Measurements from ENCODE around the gene FOXJ3. TPM values are rescaled to one million over a fixed set of nuclear protein-coding genes. Genes with fewer than 3 reads are reported as not detected.

The FOXJ3 gene
- total and polyA plus RNA-seq, 2 donors (not counting 1 experiment from before 2014, with no cell fraction given): 15.4 to 76.4 TPM

GRCh38 chr1:42183210-42183956 lies 151.7 kb downstream of the FOXJ3 start:
- POLR2A ChIA-PET: no interaction called here
- H3K4me1 ChIP-seq (ENCODE audit: control insufficient read depth in 2 of 2, insufficient read depth in 2 of 2, low read length in 2 of 2): no peaks in the 10 kb centered on the region
- no peak overlapping the region for H3K27ac Mint-ChIP-seq
- H3K27me3 Mint-ChIP-seq: no peaks in the 10 kb centered on the region
- no peaks in the 10 kb centered on the region for H3K9me3 Mint-ChIP-seq (ENCODE audit: insufficient read depth)
- H2AFZ ChIP-seq (ENCODE audit: insufficient read depth, low read depth, low read length, poor library complexity, severe bottlenecking): no peak overlapping the region
- H3K27me3 ChIP-seq (replicated peaks in 1 of 4; ENCODE audit: control extremely low read depth in 1 of 4, control insufficient read depth in 3 of 4, insufficient read depth in 4 of 4, low read length in 3 of 4): no peaks in the 10 kb centered on the region
- no peak overlapping the region for H3K4me2 ChIP-seq (replicated peaks; ENCODE audit: low read depth, low read length, poor library complexity, severe bottlenecking)
- no peaks in the 10 kb centered on the region for H3K9me3 ChIP-seq (ENCODE audit: control extremely low read depth in 1 of 3, control insufficient read depth in 2 of 3, insufficient read depth in 1 of 3, low read length in 2 of 3)
- no peaks in the 10 kb centered on the region for H4K20me1 ChIP-seq (ENCODE audit: control insufficient read depth, insufficient read depth, low read length, poor library complexity, severe bottlenecking)
- no peaks in the 10 kb centered on the region for H3K4me1 Mint-ChIP-seq
- no peak for TF ChIP-seq EZH2 (IDR thresholded peaks at IDR 0.05; ENCODE audit: borderline replicate concordance, insufficient read depth, low read depth, low read length, poor library complexity, severe bottlenecking)
- TF ChIP-seq CTCF (IDR thresholded peaks at IDR 0.05): no peak
- intact Hi-C loops (cut with micrococcal nuclease): no loop called here
- H3K79me2 ChIP-seq (ENCODE audit: control insufficient read depth, insufficient read depth, low read length): no peaks in the 10 kb centered on the region
- CTCF ChIA-PET: interaction anchor here (1.1 to 1.2 kb wide), 2 partner anchors 10 kb away, joined by 4 read pairs; no protein-coding TSS in a partner anchor
- WGBS (ENCODE audit: insufficient coverage): 100% methylated on average over 1 of the region's 7 CpGs
- no peak overlapping the region for H3K4me3 ChIP-seq (ENCODE audit: control extremely low read depth in 1 of 5, extremely low read depth in 1 of 5, insufficient read depth in 1 of 5, low read depth in 2 of 5, low read length in 4 of 5)
- DNase-seq: no peak
- ATAC-seq (ENCODE audit: low read depth): no peak
- H3K27ac ChIP-seq (ENCODE audit: low read length in 2 of 2): no peak overlapping the region
- no peak overlapping the region for H3K9ac ChIP-seq (ENCODE audit: low read length)
- peaks cover 14 to 42% of the 10 kb centered on the region in 2 experiments for H3K36me3 ChIP-seq (replicated peaks in 1 of 2; ENCODE audit: control extremely low read depth in 1 of 2, control insufficient read depth in 1 of 2, extremely low read depth in 1 of 2, insufficient read depth in 2 of 2, low read length in 1 of 2)
- H3K4me3 Mint-ChIP-seq: no peak overlapping the region

GRCh38 chr1:42181687-42182086 lies 153.3 kb downstream of the FOXJ3 start:
- intact Hi-C loops (cut with micrococcal nuclease): no loop called here
- peaks cover 12 to 37% of the 10 kb centered on the region in 2 experiments for H3K36me3 ChIP-seq (replicated peaks in 1 of 2; ENCODE audit: control extremely low read depth in 1 of 2, control insufficient read depth in 1 of 2, extremely low read depth in 1 of 2, insufficient read depth in 2 of 2, low read length in 1 of 2)
- no peak overlapping the region for H3K4me2 ChIP-seq (replicated peaks; ENCODE audit: low read depth, low read length, poor library complexity, severe bottlenecking)
- no peaks in the 10 kb centered on the region for H3K4me1 ChIP-seq (ENCODE audit: control insufficient read depth in 2 of 2, insufficient read depth in 2 of 2, low read length in 2 of 2)
- no peaks in the 10 kb centered on the region for H3K9me3 ChIP-seq (ENCODE audit: control extremely low read depth in 1 of 3, control insufficient read depth in 2 of 3, insufficient read depth in 1 of 3, low read length in 2 of 3)
- ChIA-PET POLR2A (no interaction called here), CTCF (no interaction called here)
- TF ChIP-seq CTCF (IDR thresholded peaks at IDR 0.05) (no peak), EZH2 (IDR thresholded peaks at IDR 0.05; ENCODE audit: borderline replicate concordance, insufficient read depth, low read depth, low read length, poor library complexity, severe bottlenecking) (no peak)
- Mint-ChIP-seq H3K9me3 (ENCODE audit: insufficient read depth) (no peaks in the 10 kb centered on the region), H3K4me1 (no peaks in the 10 kb centered on the region), H3K27me3 (no peaks in the 10 kb centered on the region), H3K4me3 (no peak overlapping the region), H3K27ac (no peak overlapping the region)
- no peak overlapping the region for H3K4me3 ChIP-seq (ENCODE audit: control extremely low read depth in 1 of 5, extremely low read depth in 1 of 5, insufficient read depth in 1 of 5, low read depth in 2 of 5, low read length in 4 of 5)
- H2AFZ ChIP-seq (ENCODE audit: insufficient read depth, low read depth, low read length, poor library complexity, severe bottlenecking): no peak overlapping the region
- H3K79me2 ChIP-seq (ENCODE audit: control insufficient read depth, insufficient read depth, low read length): no peaks in the 10 kb centered on the region
- no peak for ATAC-seq (ENCODE audit: low read depth)
- H4K20me1 ChIP-seq (ENCODE audit: control insufficient read depth, insufficient read depth, low read length, poor library complexity, severe bottlenecking): no peaks in the 10 kb centered on the region
- H3K9ac ChIP-seq (ENCODE audit: low read length): no peak overlapping the region
- no peak overlapping the region for H3K27ac ChIP-seq (ENCODE audit: low read length in 2 of 2)
- WGBS (ENCODE audit: insufficient coverage): 100% methylated on average over 1 of the region's 4 CpGs
- DNase-seq: no peak
- H3K27me3 ChIP-seq (replicated peaks in 1 of 4; ENCODE audit: control extremely low read depth in 1 of 4, control insufficient read depth in 3 of 4, insufficient read depth in 4 of 4, low read length in 3 of 4): no peaks in the 10 kb centered on the region
